Neural progenitor cell (in vitro differentiated cells): ENCODE results near the gene TMEM123.

Experiments used
- EZH2 ChIP-seq: fragments of 200-600 bp; sonication (generic); IDR thresholded peaks from 2 replicates; pipeline ENCODE4 v1.6.1; 2017; ENCODE audit warnings: antibody characterized with exemption, mild to moderate bottlenecking, moderate library complexity
- TF ChIP-seq, protein P1 (sequence below): fragments of 200-600 bp; sonication (generic); IDR thresholded peaks from 2 replicates; pipeline ENCODE4 v1.5.1; 2017; ENCODE audit warnings: antibody characterized with exemption, mild to moderate bottlenecking

DNA sequence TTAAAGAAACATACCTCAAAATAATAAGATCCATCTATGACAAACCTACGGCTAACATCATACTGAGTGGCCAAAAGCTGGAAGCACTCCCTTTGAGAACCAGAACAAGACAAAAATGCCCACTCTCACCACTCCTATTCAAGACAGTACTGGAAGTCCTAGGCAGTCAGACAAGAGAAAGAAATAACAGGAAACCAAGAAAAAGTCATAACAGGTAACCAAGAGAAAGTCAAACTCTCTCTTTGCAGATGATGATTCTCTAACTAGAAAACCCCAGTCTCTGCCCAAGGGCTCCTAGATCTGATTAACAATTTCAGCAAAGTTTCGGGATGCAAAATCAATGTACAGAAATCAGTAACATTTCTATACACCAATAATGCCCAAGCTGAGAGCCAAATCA lies 35.6 kb downstream of the TMEM123 start:
- TF ChIP-seq, protein P1, sequence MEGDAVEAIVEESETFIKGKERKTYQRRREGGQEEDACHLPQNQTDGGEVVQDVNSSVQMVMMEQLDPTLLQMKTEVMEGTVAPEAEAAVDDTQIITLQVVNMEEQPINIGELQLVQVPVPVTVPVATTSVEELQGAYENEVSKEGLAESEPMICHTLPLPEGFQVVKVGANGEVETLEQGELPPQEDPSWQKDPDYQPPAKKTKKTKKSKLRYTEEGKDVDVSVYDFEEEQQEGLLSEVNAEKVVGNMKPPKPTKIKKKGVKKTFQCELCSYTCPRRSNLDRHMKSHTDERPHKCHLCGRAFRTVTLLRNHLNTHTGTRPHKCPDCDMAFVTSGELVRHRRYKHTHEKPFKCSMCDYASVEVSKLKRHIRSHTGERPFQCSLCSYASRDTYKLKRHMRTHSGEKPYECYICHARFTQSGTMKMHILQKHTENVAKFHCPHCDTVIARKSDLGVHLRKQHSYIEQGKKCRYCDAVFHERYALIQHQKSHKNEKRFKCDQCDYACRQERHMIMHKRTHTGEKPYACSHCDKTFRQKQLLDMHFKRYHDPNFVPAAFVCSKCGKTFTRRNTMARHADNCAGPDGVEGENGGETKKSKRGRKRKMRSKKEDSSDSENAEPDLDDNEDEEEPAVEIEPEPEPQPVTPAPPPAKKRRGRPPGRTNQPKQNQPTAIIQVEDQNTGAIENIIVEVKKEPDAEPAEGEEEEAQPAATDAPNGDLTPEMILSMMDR: no peak
- no peak for TF ChIP-seq EZH2
